ENCODE measurements around the gene SYT13.

SYT13 gene

GRCh38 chr11:45213316-45213665 lies 72.8 kb downstream of the SYT13 start:
- H3K27me3 ChIP-seq (ENCODE audit: insufficient read depth, low read length): no peaks in the 10 kb centered on the region
- no peaks in the 10 kb centered on the region for H3K9me3 ChIP-seq (ENCODE audit: low read length)
- no peaks in the 10 kb centered on the region for H3K4me1 ChIP-seq (ENCODE audit: insufficient read depth, low read length, severe bottlenecking)
- H3F3A ChIP-seq (ENCODE audit: insufficient read depth, low read length): no peaks in the 10 kb centered on the region
- no peak overlapping the region for H3K4me3 ChIP-seq (ENCODE audit: low read depth, low read length, poor library complexity, severe bottlenecking)
- H3K9ac ChIP-seq (ENCODE audit: low read length): no peak overlapping the region
- no peak overlapping the region for H3K27ac ChIP-seq (ENCODE audit: low read depth, low read length, poor library complexity, severe bottlenecking)
- no peaks in the 10 kb centered on the region for H3K36me3 ChIP-seq (ENCODE audit: insufficient read depth, low read length)
- no peak overlapping the region for H3K4me2 ChIP-seq (ENCODE audit: low read length)
- H4K20me1 ChIP-seq (ENCODE audit: insufficient read depth, low read length): no peaks in the 10 kb centered on the region
- H2AFZ ChIP-seq (ENCODE audit: low read length): no peak overlapping the region
- H3K9me2 ChIP-seq (ENCODE audit: low read depth, low read length): no peaks in the 10 kb centered on the region
- no peaks in the 10 kb centered on the region for H3K79me2 ChIP-seq (ENCODE audit: insufficient read depth, low read length)
- TF ChIP-seq CTCF (IDR thresholded peaks at IDR 0.05; ENCODE audit: low read length): no peak
- no peak for TF ChIP-seq EZH2 (IDR thresholded peaks at IDR 0.05; ENCODE audit: borderline replicate concordance, low read length)

GRCh38 chr11:45212566-45213315 lies 73.4 kb downstream of the SYT13 start:
- H3K79me2 ChIP-seq (ENCODE audit: insufficient read depth, low read length): no peaks in the 10 kb centered on the region
- no peak overlapping the region for H3K27ac ChIP-seq (ENCODE audit: low read depth, low read length, poor library complexity, severe bottlenecking)
- no peak overlapping the region for H3K9ac ChIP-seq (ENCODE audit: low read length)

GRCh38 chr11:45211732-45212131 lies 74.4 kb downstream of the SYT13 start:
- no peak overlapping the region for H3K27ac ChIP-seq (ENCODE audit: low read depth, low read length, poor library complexity, severe bottlenecking)
- no peaks in the 10 kb centered on the region for H3K9me2 ChIP-seq (ENCODE audit: low read depth, low read length)
- no peak overlapping the region for H3K4me3 ChIP-seq (ENCODE audit: low read depth, low read length, poor library complexity, severe bottlenecking)
- no peaks in the 10 kb centered on the region for H3K4me1 ChIP-seq (ENCODE audit: insufficient read depth, low read length, severe bottlenecking)
- H3K9me3 ChIP-seq (ENCODE audit: low read length): no peaks in the 10 kb centered on the region
- H2AFZ ChIP-seq (ENCODE audit: low read length): no peak overlapping the region
- no peaks in the 10 kb centered on the region for H4K20me1 ChIP-seq (ENCODE audit: insufficient read depth, low read length)
- H3K4me2 ChIP-seq (ENCODE audit: low read length): no peak overlapping the region
- H3K9ac ChIP-seq (ENCODE audit: low read length): no peak overlapping the region
- H3F3A ChIP-seq (ENCODE audit: insufficient read depth, low read length): no peaks in the 10 kb centered on the region
- H3K27me3 ChIP-seq (ENCODE audit: insufficient read depth, low read length): no peaks in the 10 kb centered on the region
- TF ChIP-seq EZH2 (IDR thresholded peaks at IDR 0.05; ENCODE audit: borderline replicate concordance, low read length) (no peak), CTCF (IDR thresholded peaks at IDR 0.05; ENCODE audit: low read length) (no peak)
- H3K79me2 ChIP-seq (ENCODE audit: insufficient read depth, low read length): no peaks in the 10 kb centered on the region
- no peaks in the 10 kb centered on the region for H3K36me3 ChIP-seq (ENCODE audit: insufficient read depth, low read length)

More at GRCh38 chr11:45212566-45213315, 73.4 kb downstream of the SYT13 start:
- Histone ChIP-seq H3K9me3 (ENCODE audit: low read length) (no peaks in the 10 kb centered on the region), H3F3A (ENCODE audit: insufficient read depth, low read length) (no peaks in the 10 kb centered on the region), H3K9me2 (ENCODE audit: low read depth, low read length) (no peaks in the 10 kb centered on the region), H4K20me1 (ENCODE audit: insufficient read depth, low read length) (no peaks in the 10 kb centered on the region), H3K27me3 (ENCODE audit: insufficient read depth, low read length) (no peaks in the 10 kb centered on the region), H3K4me3 (ENCODE audit: low read depth, low read length, poor library complexity, severe bottlenecking) (no peak overlapping the region), H3K4me2 (ENCODE audit: low read length) (no peak overlapping the region), H3K4me1 (ENCODE audit: insufficient read depth, low read length, severe bottlenecking) (no peaks in the 10 kb centered on the region), H2AFZ (ENCODE audit: low read length) (no peak overlapping the region), H3K36me3 (ENCODE audit: insufficient read depth, low read length) (no peaks in the 10 kb centered on the region)
- TF ChIP-seq CTCF (IDR thresholded peaks at IDR 0.05; ENCODE audit: low read length) (no peak), EZH2 (IDR thresholded peaks at IDR 0.05; ENCODE audit: borderline replicate concordance, low read length) (no peak)

Data from OCI-LY1 (cell line).